Tibial nerve (tissue), 4 donors: Measurements from ENCODE around the gene SETD3. TPM values are rescaled to one million over a fixed set of nuclear protein-coding genes. Genes with fewer than 3 reads are reported as not detected.

ENCODE experiments used
- DNase-seq, 2 donors: peaks; one replicate each; pipeline ENCODE4 v3.0.0-alpha.2; 2019; ENCODE audit warnings: low spot score in 2 of 2
- H3K27ac ChIP-seq, 4 donors: fragments of 200-600 bp; sonication (generic) in 3 of 4; one replicate each; pipeline ENCODE4 v1.5.1; 2017 to 2019; ENCODE audit warnings: mild to moderate bottlenecking in 1 of 4
- H3K27me3 ChIP-seq, 2 donors: fragments of 200-600 bp; sonication (generic) in 1 of 2; one replicate each; pipeline versions ENCODE4 v1.5.1 to v1.6.0; 2017 to 2019
- H3K36me3 ChIP-seq, 3 donors: fragments of 200-600 bp; sonication (generic); one replicate each; pipeline ENCODE4 v1.5.1; 2018 to 2019
- H3K4me1 ChIP-seq, 4 donors: fragments of 200-600 bp; sonication (generic) in 3 of 4; one replicate each; pipeline ENCODE4 v1.5.1; 2017 to 2019
- H3K4me3 ChIP-seq, 4 donors: fragments of 200-600 bp; sonication (generic) in 3 of 4; one replicate each; pipeline ENCODE4 v1.5.1; 2017 to 2019; ENCODE audit warnings: mild to moderate bottlenecking in 1 of 4, moderate library complexity in 1 of 4
- H3K9me3 ChIP-seq, 4 donors: fragments of 200-600 bp; sonication (generic) in 3 of 4; one replicate each; pipeline ENCODE4 v1.5.1; 2017 to 2019
- CTCF ChIP-seq, 5 experiments: fragments of 200-600 bp in 3 of 5; fragments of 450-650 bp in 2 of 5; sonication (generic) in 3 of 5; IDR thresholded peaks; one replicate each; pipeline ENCODE4 v1.5.1; 2016 to 2019; ENCODE audit warnings: antibody characterized with exemption in 5 of 5, mild to moderate bottlenecking in 3 of 5, moderate library complexity in 2 of 5
- EP300 ChIP-seq, 2 donors: sonication (generic); formaldehyde crosslinking; IDR thresholded peaks; one replicate each; pipeline ENCODE4 v1.6.1; 2017; ENCODE audit warnings: antibody characterized with exemption in 2 of 2, mild to moderate bottlenecking in 1 of 2
- POLR2A ChIP-seq, 2 donors: fragments of 450-650 bp; IDR thresholded peaks; one replicate each; pipeline ENCODE4 v1.6.1; 2017; ENCODE audit warnings: antibody characterized with exemption in 2 of 2, mild to moderate bottlenecking in 2 of 2, moderate library complexity in 2 of 2
- WGBS, 2 donors: methylation state at CpG; one replicate each; pipeline ENCODE4 v1.1.5; 2018; 5-methylcytosine and 5-hydroxymethylcytosine counted together
- total RNA-seq, 4 donors: library from RNA; depleted of rRNA; stranded (reverse); fragments of >200 nt; gene quantifications; one replicate each; pipeline ENCODE4 v1.1.0, GENCODE V29; 2016

SETD3 gene
- total RNA-seq, 4 donors from 2014 or later: 63.3 to 118 (median 80.6) TPM

- Histone ChIP-seq H3K27ac (no peak overlapping the region), H3K9me3 (no peaks in the 10 kb centered on the region), H3K4me1 (peaks cover 0 to 11% (median 0%) of the 10 kb centered on the region in 4 donors), H3K36me3 (peaks cover 0 to 8% (median 0%) of the 10 kb centered on the region in 3 donors), H3K4me3 (no peak overlapping the region), H3K27me3 (no peaks in the 10 kb centered on the region)
- 93 to 97% methylated on average over 4 of the region's 4 CpGs for WGBS, 2 donors
- DNase-seq: no peak
- no peak for TF ChIP-seq EP300 (IDR thresholded peaks at IDR 0.05)
- TF ChIP-seq POLR2A (IDR thresholded peaks at IDR 0.05): no peak
- TF ChIP-seq CTCF (IDR thresholded peaks at IDR 0.05): no peak
Measured at GRCh38 chr14:99419905-99420304, 60.8 kb downstream of the SETD3 start.

- H3K36me3 ChIP-seq: peaks cover 0 to 12% (median 0%) of the 10 kb centered on the region in 3 donors
- no peak for TF ChIP-seq CTCF (IDR thresholded peaks at IDR 0.05)
- no peak for TF ChIP-seq EP300 (IDR thresholded peaks at IDR 0.05)
- no peak for DNase-seq
- H3K27me3 ChIP-seq: no peaks in the 10 kb centered on the region
- H3K4me3 ChIP-seq: no peak overlapping the region
- H3K9me3 ChIP-seq: no peaks in the 10 kb centered on the region
- no peak overlapping the region for H3K27ac ChIP-seq
- peaks cover 0 to 8% (median 0%) of the 10 kb centered on the region in 4 donors for H3K4me1 ChIP-seq
- WGBS, 2 donors: 69 to 80% methylated on average over 1 of the region's 1 CpG
Measured at GRCh38 chr14:99418242-99418641, 62.4 kb downstream of the SETD3 start.

- H3K4me1 ChIP-seq: peaks cover 0 to 19% (median 0%) of the 10 kb centered on the region in 4 donors
- 89 to 91% methylated on average over 5 of the region's 5 CpGs for WGBS, 2 donors
- TF ChIP-seq CTCF (IDR thresholded peaks at IDR 0.05): no peak
- no peaks in the 10 kb centered on the region for H3K9me3 ChIP-seq
- peaks cover 0 to 23% (median 0%) of the 10 kb centered on the region in 3 donors for H3K36me3 ChIP-seq
- DNase-seq: no peak
- H3K4me3 ChIP-seq: no peak overlapping the region
- H3K27ac ChIP-seq: no peak overlapping the region
- no peaks in the 10 kb centered on the region for H3K27me3 ChIP-seq
Measured at GRCh38 chr14:99416909-99417308, 63.8 kb downstream of the SETD3 start.

GRCh38 chr14:99415496-99416281, 65.0 kb downstream of the SETD3 start:
- peak in 1 of 2 donors; percentile 65 for DNase-seq
- H3K9me3 ChIP-seq: no peaks in the 10 kb centered on the region
- TF ChIP-seq POLR2A (IDR thresholded peaks at IDR 0.05) (no peak), CTCF (IDR thresholded peaks at IDR 0.05) (peak; percentile 48 to 74 (median 70))
- no peak overlapping the region for H3K4me3 ChIP-seq
- H3K36me3 ChIP-seq: peaks cover 0 to 31% (median 0%) of the 10 kb centered on the region in 3 donors
- no peaks in the 10 kb centered on the region for H3K27me3 ChIP-seq
- H3K4me1 ChIP-seq: peaks cover 0 to 19% (median 0%) of the 10 kb centered on the region in 4 donors
- no peak overlapping the region for H3K27ac ChIP-seq
- WGBS, 2 donors: 0 to 2% methylated on average over 2 of the region's 2 CpGs

GRCh38 chr14:99413911-99414310, 66.7 kb downstream of the SETD3 start:
- 88 to 92% methylated on average over 17 of the region's 17 CpGs for WGBS, 2 donors
- Histone ChIP-seq H3K27me3 (no peaks in the 10 kb centered on the region), H3K4me1 (peaks cover 0 to 19% (median 0%) of the 10 kb centered on the region in 4 donors), H3K4me3 (no peak overlapping the region), H3K9me3 (no peaks in the 10 kb centered on the region), H3K27ac (no peak overlapping the region), H3K36me3 (peaks cover 0 to 42% (median 0%) of the 10 kb centered on the region in 3 donors)
- TF ChIP-seq POLR2A (IDR thresholded peaks at IDR 0.05): no peak
- no peak for TF ChIP-seq CTCF (IDR thresholded peaks at IDR 0.05)
- TF ChIP-seq EP300 (IDR thresholded peaks at IDR 0.05): no peak
- no peak for DNase-seq
